ENCODE results near the gene VDAC1. TPM values are rescaled to one million over a fixed set of nuclear protein-coding genes. Genes with fewer than 3 reads are reported as not detected.
"Not testable (repeated sequence)": the region's sequence is repeated elsewhere in the genome, so short reads cannot be mapped to it uniquely, and the experiment has no call there.

Gene VDAC1
- total RNA-seq, 1 donor from 2014 or later: 165 TPM

DNA sequence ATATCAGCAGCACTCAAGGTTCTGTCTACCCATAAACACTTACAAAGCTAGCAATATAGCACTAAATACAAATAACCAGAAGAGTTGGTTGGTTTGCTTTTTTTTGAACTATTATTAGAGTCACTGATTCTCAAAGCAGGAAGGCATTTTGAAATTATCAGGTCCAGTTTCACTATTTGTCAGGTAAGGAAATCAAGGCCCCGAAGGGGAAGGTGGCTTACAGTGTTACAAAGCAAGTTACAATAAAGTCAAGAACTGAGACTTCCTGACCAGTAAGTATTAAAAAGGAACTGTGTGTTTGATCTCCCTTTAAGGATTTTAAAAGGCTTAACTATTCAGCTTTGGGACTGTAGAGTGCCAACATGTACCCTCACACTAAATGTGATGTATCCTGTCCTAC is 47.2 kb downstream of the VDAC1 start:
- no peak for DNase-seq (ENCODE audit: low spot score)
- H3K4me1 Mint-ChIP-seq (ENCODE audit: unreplicated experiment): no peaks in the 10 kb centered on the region
- H3K36me3 Mint-ChIP-seq (ENCODE audit: low read depth, unreplicated experiment): peaks cover 16% of the 10 kb centered on the region
- H3K27ac Mint-ChIP-seq (ENCODE audit: unreplicated experiment): no peak overlapping the region
- TF ChIP-seq, protein P1, sequence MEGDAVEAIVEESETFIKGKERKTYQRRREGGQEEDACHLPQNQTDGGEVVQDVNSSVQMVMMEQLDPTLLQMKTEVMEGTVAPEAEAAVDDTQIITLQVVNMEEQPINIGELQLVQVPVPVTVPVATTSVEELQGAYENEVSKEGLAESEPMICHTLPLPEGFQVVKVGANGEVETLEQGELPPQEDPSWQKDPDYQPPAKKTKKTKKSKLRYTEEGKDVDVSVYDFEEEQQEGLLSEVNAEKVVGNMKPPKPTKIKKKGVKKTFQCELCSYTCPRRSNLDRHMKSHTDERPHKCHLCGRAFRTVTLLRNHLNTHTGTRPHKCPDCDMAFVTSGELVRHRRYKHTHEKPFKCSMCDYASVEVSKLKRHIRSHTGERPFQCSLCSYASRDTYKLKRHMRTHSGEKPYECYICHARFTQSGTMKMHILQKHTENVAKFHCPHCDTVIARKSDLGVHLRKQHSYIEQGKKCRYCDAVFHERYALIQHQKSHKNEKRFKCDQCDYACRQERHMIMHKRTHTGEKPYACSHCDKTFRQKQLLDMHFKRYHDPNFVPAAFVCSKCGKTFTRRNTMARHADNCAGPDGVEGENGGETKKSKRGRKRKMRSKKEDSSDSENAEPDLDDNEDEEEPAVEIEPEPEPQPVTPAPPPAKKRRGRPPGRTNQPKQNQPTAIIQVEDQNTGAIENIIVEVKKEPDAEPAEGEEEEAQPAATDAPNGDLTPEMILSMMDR (IDR thresholded peaks at IDR 0.05; ENCODE audit: unreplicated experiment): no peak
- H3K27me3 Mint-ChIP-seq (ENCODE audit: unreplicated experiment): peaks cover 3% of the 10 kb centered on the region
- H3K4me3 Mint-ChIP-seq (ENCODE audit: unreplicated experiment): no peak overlapping the region
- no peaks in the 10 kb centered on the region for H3K9me3 Mint-ChIP-seq (ENCODE audit: unreplicated experiment)

DNA sequence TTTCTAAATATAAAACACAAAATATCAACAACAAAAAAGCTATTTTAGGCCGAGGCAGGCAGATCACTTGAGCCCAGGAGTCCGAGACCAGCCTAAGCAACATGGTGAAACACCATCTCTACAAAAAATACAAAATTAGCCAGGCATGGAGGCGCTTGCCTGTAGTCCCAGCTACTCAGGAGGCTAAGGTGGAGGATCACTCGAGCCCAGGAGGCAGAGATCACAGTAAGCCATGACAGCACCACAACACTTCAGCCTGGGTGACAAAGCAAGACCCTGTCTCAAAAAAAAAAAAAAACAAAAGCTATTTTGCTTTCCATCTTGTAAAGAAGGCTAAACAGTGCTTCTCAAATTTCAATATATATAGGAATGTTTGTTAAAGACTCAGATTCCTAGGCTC is 47.7 kb downstream of the VDAC1 start:
- Mint-ChIP-seq H3K27ac (ENCODE audit: unreplicated experiment) (peak overlapping the region; percentile 67), H3K27me3 (ENCODE audit: unreplicated experiment) (peaks cover 2% of the 10 kb centered on the region), H3K9me3 (ENCODE audit: unreplicated experiment) (no peaks in the 10 kb centered on the region), H3K4me3 (ENCODE audit: unreplicated experiment) (no peak overlapping the region), H3K4me1 (ENCODE audit: unreplicated experiment) (no peaks in the 10 kb centered on the region), H3K36me3 (ENCODE audit: low read depth, unreplicated experiment) (peaks cover 16% of the 10 kb centered on the region)
- TF ChIP-seq, protein P1 (IDR thresholded peaks at IDR 0.05; ENCODE audit: unreplicated experiment): no peak
- DNase-seq (ENCODE audit: low spot score): no peak

DNA sequence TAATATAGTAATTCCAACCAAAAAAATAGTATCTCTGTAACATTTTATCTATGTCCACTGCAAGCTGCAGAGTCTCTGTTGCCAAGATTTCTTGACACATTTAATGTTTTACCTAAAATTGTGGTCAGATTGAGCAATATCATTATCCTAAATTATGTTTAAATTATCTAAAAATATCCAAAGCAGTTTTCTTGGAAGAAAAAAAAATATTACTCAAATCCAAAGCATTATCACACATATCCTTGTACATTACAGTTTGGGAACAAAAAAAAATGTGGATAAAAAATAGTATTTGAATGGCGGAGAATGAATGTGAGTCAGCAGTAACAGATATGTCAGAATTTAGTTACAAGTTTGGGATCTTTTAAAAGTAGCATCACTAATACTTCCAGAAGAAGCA is 48.6 kb downstream of the VDAC1 start:
- not testable (repeated sequence) for H3K27me3 Mint-ChIP-seq (ENCODE audit: unreplicated experiment); H3K9me3 Mint-ChIP-seq (ENCODE audit: unreplicated experiment); H3K27ac Mint-ChIP-seq (ENCODE audit: unreplicated experiment); DNase-seq (ENCODE audit: low spot score); H3K4me3 Mint-ChIP-seq (ENCODE audit: unreplicated experiment); H3K4me1 Mint-ChIP-seq (ENCODE audit: unreplicated experiment)
- peaks cover 16% of the 10 kb centered on the region for H3K36me3 Mint-ChIP-seq (ENCODE audit: low read depth, unreplicated experiment)

DNA sequence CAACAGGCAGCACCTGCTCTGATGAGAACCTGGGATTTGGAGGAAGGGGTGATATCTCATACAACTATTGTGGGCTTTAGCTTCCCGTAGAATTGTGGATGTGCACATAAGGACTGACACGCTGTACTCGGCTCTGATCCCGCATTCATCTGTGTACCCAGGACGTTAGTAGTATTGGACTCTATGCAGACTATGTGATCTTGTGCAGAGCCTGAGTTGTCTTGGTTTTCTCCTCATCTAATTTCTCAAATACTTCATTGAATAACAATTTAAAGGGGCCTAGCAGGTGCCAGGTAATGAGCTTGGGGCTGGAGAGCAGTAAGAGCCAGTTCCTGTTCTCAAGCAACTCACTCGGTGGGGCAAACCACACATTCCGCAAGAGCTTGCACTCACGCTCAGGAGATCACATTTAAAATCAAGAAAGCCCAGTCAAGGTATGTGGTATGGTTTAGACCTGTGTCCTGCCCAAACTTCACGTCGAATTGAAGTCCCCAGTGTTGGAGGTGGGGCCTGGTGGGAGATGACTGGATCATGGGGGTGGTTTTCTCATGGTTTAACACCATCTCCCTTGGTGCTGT is 51.1 kb downstream of the VDAC1 start:
- Mint-ChIP-seq H3K4me1 (ENCODE audit: unreplicated experiment) (no peaks in the 10 kb centered on the region), H3K36me3 (ENCODE audit: low read depth, unreplicated experiment) (peaks cover 11% of the 10 kb centered on the region), H3K4me3 (ENCODE audit: unreplicated experiment) (no peak overlapping the region), H3K27me3 (ENCODE audit: unreplicated experiment) (peaks cover 2% of the 10 kb centered on the region), H3K9me3 (ENCODE audit: unreplicated experiment) (no peaks in the 10 kb centered on the region), H3K27ac (ENCODE audit: unreplicated experiment) (no peak overlapping the region)
- no peak for DNase-seq (ENCODE audit: low spot score)
- TF ChIP-seq, protein P1 (IDR thresholded peaks at IDR 0.05; ENCODE audit: unreplicated experiment): no peak

DNA sequence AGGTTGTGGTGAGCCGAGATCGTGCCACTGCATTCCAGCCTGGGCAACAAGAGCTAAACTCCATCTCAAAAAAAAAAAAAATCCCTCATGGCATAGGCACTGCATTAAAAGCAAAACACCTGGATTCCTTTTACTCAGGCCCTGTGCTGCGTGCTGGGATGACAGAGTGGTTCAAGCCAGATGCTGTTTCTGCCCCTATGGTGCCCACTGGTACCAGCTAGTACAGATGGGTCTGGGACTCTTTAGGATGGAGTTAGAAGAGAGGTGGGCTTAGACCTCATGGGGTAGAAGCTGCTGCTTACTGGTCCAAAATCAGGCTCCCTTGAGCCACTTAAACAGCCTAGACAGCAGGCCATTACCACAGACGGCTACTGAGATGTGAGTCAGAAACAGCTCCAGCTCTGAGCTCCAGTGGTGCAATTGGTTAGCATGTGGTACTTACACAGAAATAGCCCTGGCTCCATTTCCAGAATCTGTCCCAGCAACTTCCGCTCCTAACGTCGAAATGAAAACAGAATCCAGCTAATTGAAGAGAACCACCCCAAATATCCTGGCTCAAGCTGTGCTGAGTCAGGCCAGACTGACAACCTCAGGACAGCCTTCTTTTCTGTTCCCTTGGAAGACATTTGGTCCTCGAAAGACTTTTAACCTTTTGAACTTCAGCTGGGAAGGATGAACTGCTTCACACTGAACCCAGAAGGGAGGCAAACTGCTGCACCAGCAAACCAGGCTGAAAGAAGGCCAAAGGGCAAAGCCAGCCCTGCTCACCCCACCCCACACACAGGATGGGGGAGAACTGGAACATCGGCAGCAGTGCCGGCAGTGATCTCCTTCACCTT is 51.8 kb downstream of the VDAC1 start:
- Mint-ChIP-seq H3K36me3 (ENCODE audit: low read depth, unreplicated experiment) (peaks cover 11% of the 10 kb centered on the region), H3K4me3 (ENCODE audit: unreplicated experiment) (no peak overlapping the region), H3K27ac (ENCODE audit: unreplicated experiment) (no peak overlapping the region), H3K9me3 (ENCODE audit: unreplicated experiment) (no peaks in the 10 kb centered on the region), H3K27me3 (ENCODE audit: unreplicated experiment) (peaks cover 2% of the 10 kb centered on the region), H3K4me1 (ENCODE audit: unreplicated experiment) (no peaks in the 10 kb centered on the region)
- TF ChIP-seq, protein P1 (IDR thresholded peaks at IDR 0.05; ENCODE audit: unreplicated experiment): no peak
- no peak for DNase-seq (ENCODE audit: low spot score)
